ENCODE results near the gene ABCG8.

ABCG8 gene

GRCh38 chr2:43925431-43925830 lies 86.7 kb downstream of the ABCG8 start:
- no peak for DNase-seq

GRCh38 chr2:43927442-43927841 lies 88.7 kb downstream of the ABCG8 start:
- DNase-seq = no peak

- no peak for DNase-seq
Measured at GRCh38 chr2:43931293-43931692, 92.5 kb downstream of the ABCG8 start.
